ENCODE measurements around the gene RALY.

GRCh38 chr20:34062570-34063482 is 69.1 kb downstream of the RALY start:
- no peak for TF ChIP-seq POLR2A (IDR thresholded peaks at IDR 0.05)
- no peak for TF ChIP-seq CTCF (IDR thresholded peaks at IDR 0.05)

Measured in body of pancreas (tissue), 4 donors.